Astrocyte (in vitro differentiated cells and primary cell): ENCODE data around the gene IFNW1. TPM values are rescaled to one million over a fixed set of nuclear protein-coding genes. Genes with fewer than 3 reads are reported as not detected.
"Not testable (repeated sequence)": the region's sequence is repeated elsewhere in the genome, so short reads cannot be mapped to it uniquely, and the experiment has no call there.

ENCODE experiments used
- DNase-seq: peaks from one replicate; pipeline ENCODE4 v3.0.0-alpha.2; 2010; ENCODE audit warnings: low read depth
- FAIRE-seq: peaks from 2 replicates; lab custom pipeline; 2011; peaks lifted over from hg19 to GRCh38; lab: Jason Lieb, UNC
- H2AFZ ChIP-seq: 2 replicates; pipeline ENCODE4 v1.6.0; 2012; ENCODE audit warnings: low read depth, low read length, inconsistent platforms
- H3K27ac ChIP-seq: 2 replicates; pipeline ENCODE4 v1.5.1; 2011; ENCODE audit warnings: low read depth, low read length, inconsistent platforms
- H3K27me3 ChIP-seq: 2 replicates; pipeline ENCODE4 v1.6.0; 2011; ENCODE audit warnings: low read length, inconsistent platforms; ENCODE audit not compliant: insufficient read depth
- H3K36me3 ChIP-seq: 2 replicates; pipeline ENCODE4 v1.5.1; 2011; ENCODE audit warnings: low read length, inconsistent platforms; ENCODE audit not compliant: insufficient read depth
- H3K4me1 ChIP-seq: 2 replicates; pipeline ENCODE4 v1.5.1; 2011; ENCODE audit warnings: low read length, inconsistent platforms; ENCODE audit not compliant: insufficient read depth
- H3K4me2 ChIP-seq: 2 replicates; pipeline ENCODE4 v1.6.0; 2012; ENCODE audit warnings: low read length, inconsistent platforms
- H3K4me3 ChIP-seq: 2 replicates; pipeline ENCODE4 v1.5.1; 2011; ENCODE audit warnings: low read depth, mild to moderate bottlenecking, low read length, inconsistent platforms; ENCODE audit not compliant: insufficient read depth
- H3K79me2 ChIP-seq: 2 replicates; pipeline ENCODE4 v1.6.0; 2012; ENCODE audit warnings: mild to moderate bottlenecking, low read length, inconsistent platforms; ENCODE audit not compliant: insufficient read depth
- H3K9ac ChIP-seq: 2 replicates; pipeline ENCODE4 v1.6.0; 2012; ENCODE audit warnings: mild to moderate bottlenecking, low read length, inconsistent platforms
- H3K9me3 ChIP-seq: 2 replicates; pipeline ENCODE4 v1.5.1; 2012; ENCODE audit warnings: low read depth, mild to moderate bottlenecking, low read length, inconsistent platforms; ENCODE audit not compliant: insufficient read depth
- H4K20me1 ChIP-seq: 2 replicates; pipeline ENCODE4 v1.6.0; 2012; ENCODE audit warnings: low read length, inconsistent platforms; ENCODE audit not compliant: insufficient read depth
- H3K27ac Mint-ChIP-seq: one replicate; pipeline ENCODE4 v1.8.0; 2021; ENCODE audit warnings: mild to moderate bottlenecking, mixed read lengths; ENCODE audit not compliant: unreplicated experiment
- H3K27me3 Mint-ChIP-seq: one replicate; pipeline ENCODE4 v1.8.0; 2021; ENCODE audit warnings: low read depth, mixed read lengths; ENCODE audit not compliant: unreplicated experiment
- H3K36me3 Mint-ChIP-seq: one replicate; pipeline ENCODE4 v1.8.0; 2021; ENCODE audit warnings: low read depth, mixed read lengths; ENCODE audit not compliant: unreplicated experiment
- H3K4me1 Mint-ChIP-seq: one replicate; pipeline ENCODE4 v1.8.0; 2021; ENCODE audit warnings: low read depth, mixed read lengths; ENCODE audit not compliant: unreplicated experiment
- H3K4me3 Mint-ChIP-seq: one replicate; pipeline ENCODE4 v1.8.0; 2021; ENCODE audit warnings: mild to moderate bottlenecking, moderate library complexity, mixed read lengths; ENCODE audit not compliant: unreplicated experiment
- H3K9me3 Mint-ChIP-seq: one replicate; pipeline ENCODE4 v1.8.0; 2021; ENCODE audit warnings: mild to moderate bottlenecking, mixed read lengths; ENCODE audit not compliant: unreplicated experiment
- CTCF ChIP-seq: IDR thresholded peaks from 2 replicates; pipeline ENCODE4 v1.5.1; 2011; ENCODE audit warnings: low read depth, mild to moderate bottlenecking, inconsistent platforms, low read length, moderate library complexity; ENCODE audit not compliant: insufficient read depth
- EZH2 ChIP-seq: IDR thresholded peaks from 2 replicates; pipeline ENCODE4 v1.6.1; 2012; ENCODE audit warnings: mild to moderate bottlenecking, low read length, inconsistent platforms; ENCODE audit not compliant: insufficient read depth
- total RNA-seq: library from RNA; stranded (reverse); gene quantifications from 2 replicates; pipeline ENCODE4 v1.2.1, GENCODE V29; 2021

The IFNW1 gene
- total RNA-seq, 1 donor from 2014 or later: not detected

DNA sequence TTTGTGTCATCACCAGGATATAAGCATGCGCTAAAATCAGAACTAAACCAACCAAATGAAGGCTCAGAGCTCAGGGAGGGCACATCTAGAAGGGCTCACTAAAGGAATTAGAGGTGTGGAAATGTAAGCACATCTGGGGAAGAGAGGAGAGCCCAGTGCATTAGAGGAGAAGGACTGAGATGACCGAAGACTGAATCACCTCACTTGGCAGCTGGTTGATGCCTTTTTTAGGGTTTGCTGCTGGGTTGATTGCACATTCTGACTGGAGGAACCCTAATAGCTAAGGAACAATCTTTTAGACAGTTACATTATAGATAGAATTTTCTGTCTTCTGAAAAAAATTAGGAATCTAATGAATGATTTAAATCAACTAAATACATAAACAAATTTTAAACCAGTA lies 33.0 kb upstream of the IFNW1 start:
- Histone ChIP-seq H3K36me3 (no peaks in the 10 kb centered on the region), H3K4me2 (no peak overlapping the region), H3K27ac (no peak overlapping the region), H3K9ac (no peak overlapping the region), H3K79me2 (no peaks in the 10 kb centered on the region), H3K4me3 (no peak overlapping the region), H4K20me1 (no peaks in the 10 kb centered on the region), H3K9me3 (no peaks in the 10 kb centered on the region), H3K4me1 (no peaks in the 10 kb centered on the region), H2AFZ (no peak overlapping the region), H3K27me3 (peaks cover 3% of the 10 kb centered on the region)
- Mint-ChIP-seq H3K4me1 (peaks cover 3% of the 10 kb centered on the region), H3K9me3 (no peaks in the 10 kb centered on the region), H3K4me3 (no peak overlapping the region), H3K27me3 (peaks cover 9% of the 10 kb centered on the region), H3K36me3 (no peaks in the 10 kb centered on the region), H3K27ac (no peak overlapping the region)
- TF ChIP-seq EZH2: no peak
- no peak for TF ChIP-seq CTCF
- no peak for DNase-seq
- no peak for FAIRE-seq

- Mint-ChIP-seq H3K9me3 (no peaks in the 10 kb centered on the region), H3K27ac (no peak overlapping the region), H3K4me3 (no peak overlapping the region), H3K36me3 (no peaks in the 10 kb centered on the region), H3K27me3 (peaks cover 5% of the 10 kb centered on the region), H3K4me1 (peaks cover 3% of the 10 kb centered on the region)
- no peaks in the 10 kb centered on the region for H3K9me3 ChIP-seq
- H3K4me1 ChIP-seq: no peaks in the 10 kb centered on the region
- H4K20me1 ChIP-seq: no peaks in the 10 kb centered on the region
- H3K4me3 ChIP-seq: no peak overlapping the region
- TF ChIP-seq CTCF (no peak), EZH2 (no peak)
- no peaks in the 10 kb centered on the region for H3K79me2 ChIP-seq
- H3K9ac ChIP-seq: no peak overlapping the region
- H3K27me3 ChIP-seq: peaks cover under 1% of the 10 kb centered on the region
- H3K27ac ChIP-seq: no peak overlapping the region
- no peak overlapping the region for H3K4me2 ChIP-seq
- H2AFZ ChIP-seq: no peak overlapping the region
- H3K36me3 ChIP-seq: no peaks in the 10 kb centered on the region
- DNase-seq: no peak
- FAIRE-seq: no peak
Measured at GRCh38 chr9:21172156-21172555, 30.5 kb upstream of the IFNW1 start.

DNA sequence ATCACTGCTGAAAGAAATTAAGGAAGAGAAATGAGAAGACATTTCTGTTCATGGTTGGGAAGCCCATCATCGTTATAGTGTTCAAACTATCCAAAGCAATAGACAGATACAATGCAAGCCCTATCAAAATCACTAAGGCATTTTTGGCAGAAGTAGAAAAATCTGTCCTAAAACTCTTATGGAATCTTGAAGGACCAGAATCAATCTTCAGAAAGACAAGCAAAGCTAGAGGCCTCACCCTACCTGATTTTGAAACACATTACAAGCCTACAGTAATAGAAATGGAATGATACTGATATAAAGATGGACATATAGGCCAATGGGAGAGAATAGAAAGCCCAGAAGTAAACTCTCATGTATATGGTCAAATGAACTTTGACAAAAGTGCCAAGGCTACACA lies 29.7 kb upstream of the IFNW1 start:
- H3K9me3 ChIP-seq: no peaks in the 10 kb centered on the region
- FAIRE-seq (no peak), DNase-seq (no peak)
- H2AFZ ChIP-seq: no peak overlapping the region
- H3K27ac ChIP-seq: no peak overlapping the region
- H3K9ac ChIP-seq: no peak overlapping the region
- Mint-ChIP-seq H3K9me3 (no peaks in the 10 kb centered on the region), H3K27ac (no peak overlapping the region), H3K36me3 (no peaks in the 10 kb centered on the region), H3K27me3 (peaks cover 2% of the 10 kb centered on the region), H3K4me3 (no peak overlapping the region), H3K4me1 (peaks cover 3% of the 10 kb centered on the region)
- H3K36me3 ChIP-seq: no peaks in the 10 kb centered on the region
- H3K4me2 ChIP-seq: no peak overlapping the region
- no peaks in the 10 kb centered on the region for H3K4me1 ChIP-seq
- TF ChIP-seq CTCF (no peak), EZH2 (no peak)
- H4K20me1 ChIP-seq: no peaks in the 10 kb centered on the region
- H3K4me3 ChIP-seq: no peak overlapping the region
- H3K27me3 ChIP-seq: no peaks in the 10 kb centered on the region
- H3K79me2 ChIP-seq: no peaks in the 10 kb centered on the region

GRCh38 chr9:21166560-21166959 lies 24.9 kb upstream of the IFNW1 start, which contains the start of gene IFNA21:
Gene IFNA21 (minus strand): TSS chr9:21166660. CDS start chr9:21166612, 48 bp downstream.
- H3K27ac ChIP-seq, H3K79me2 ChIP-seq, H3K9me3 Mint-ChIP-seq, H3K4me3 ChIP-seq, H3K4me1 Mint-ChIP-seq, H3K27me3 ChIP-seq, H3K9ac ChIP-seq, H3K4me3 Mint-ChIP-seq, H3K4me1 ChIP-seq, FAIRE-seq, H3K36me3 ChIP-seq, H3K27me3 Mint-ChIP-seq, H3K36me3 Mint-ChIP-seq, H2AFZ ChIP-seq, H3K9me3 ChIP-seq, DNase-seq, H4K20me1 ChIP-seq, H3K4me2 ChIP-seq, H3K27ac Mint-ChIP-seq: not testable (repeated sequence)
